Activated CD8-positive, alpha-beta memory T cell treated with anti-CD3 and anti-CD28 coated beads, Interleukin-2, amount 50 U/mL, for 24 hours (primary cell): ENCODE measurements around the gene ANKS1A.

Experiments used
- DNase-seq: peaks from one replicate; pipeline ENCODE4 v3.0.0-alpha.2; 2020; ENCODE audit errors: extremely low read depth

The ANKS1A gene

GRCh38 chr6:34955442-34955841, 66.4 kb downstream of the ANKS1A start:
- no peak for DNase-seq

GRCh38 chr6:34957231-34957783, 68.3 kb downstream of the ANKS1A start:
- DNase-seq = no peak

- no peak for DNase-seq
These were observed 69.7 kb downstream of the ANKS1A start for GRCh38 chr6:34958734-34959133.

- DNase-seq = no peak
These were observed 70.2 kb downstream of the ANKS1A start for GRCh38 chr6:34959224-34959623.

GRCh38 chr6:34961082-34961481, 72.0 kb downstream of the ANKS1A start:
- no peak for DNase-seq

- no peak for DNase-seq
These were observed 72.5 kb downstream of the ANKS1A start for GRCh38 chr6:34961574-34961973.

GRCh38 chr6:34964564-34964963, 75.5 kb downstream of the ANKS1A start:
- DNase-seq = no peak

GRCh38 chr6:34967461-34967860, 78.4 kb downstream of the ANKS1A start:
- no peak for DNase-seq

- DNase-seq = no peak
These were observed 80.7 kb downstream of the ANKS1A start for GRCh38 chr6:34969662-34970265.

- no peak for DNase-seq
These were observed 81.4 kb downstream of the ANKS1A start for GRCh38 chr6:34970488-34970887.

- DNase-seq = no peak
These were observed 81.9 kb downstream of the ANKS1A start for GRCh38 chr6:34970957-34971356.

GRCh38 chr6:34973547-34974248, 84.6 kb downstream of the ANKS1A start:
- no peak for DNase-seq

- DNase-seq = no peak
These were observed 85.2 kb downstream of the ANKS1A start for GRCh38 chr6:34974249-34974642.

- DNase-seq = no peak
These were observed 87.2 kb downstream of the ANKS1A start for GRCh38 chr6:34976239-34976638.

- no peak for DNase-seq
These were observed 90.2 kb downstream of the ANKS1A start for GRCh38 chr6:34979218-34979617.

GRCh38 chr6:34979994-34980393, 90.9 kb downstream of the ANKS1A start:
- no peak for DNase-seq

- DNase-seq = no peak
These were observed 92.3 kb downstream of the ANKS1A start for GRCh38 chr6:34981366-34981765.

- no peak for DNase-seq
These were observed 92.9 kb downstream of the ANKS1A start for GRCh38 chr6:34981951-34982350.

- no peak for DNase-seq
These were observed 93.4 kb downstream of the ANKS1A start for GRCh38 chr6:34982424-34982852.

- no peak for DNase-seq
These were observed 95.4 kb downstream of the ANKS1A start for GRCh38 chr6:34984416-34984815.

- no peak for DNase-seq
These were observed 96.2 kb downstream of the ANKS1A start for GRCh38 chr6:34985236-34985635.

GRCh38 chr6:34986845-34987246, 97.8 kb downstream of the ANKS1A start:
- no peak for DNase-seq

- no peak for DNase-seq
These were observed 98.5 kb downstream of the ANKS1A start for GRCh38 chr6:34987506-34987905.
